Stimulated activated CD8-positive, alpha-beta memory T cell treated with anti-CD3 and anti-CD28 coated beads, Interleukin-4, amount 100 ng/mL, for 48 hours (primary cell): Measurements from ENCODE around the gene KIF19.
"Not testable (repeated sequence)": the region's sequence is repeated elsewhere in the genome, so short reads cannot be mapped to it uniquely, and the experiment has no call there.

ENCODE experiments used
- DNase-seq: peaks from one replicate; pipeline ENCODE4 v3.0.0-alpha.2; 2020

The KIF19 gene

GRCh38 chr17:74390680-74391653 is 64.9 kb downstream of the KIF19 start:
- no peak for DNase-seq

GRCh38 chr17:74391771-74392170 is 65.7 kb downstream of the KIF19 start:
- no peak for DNase-seq

DNA sequence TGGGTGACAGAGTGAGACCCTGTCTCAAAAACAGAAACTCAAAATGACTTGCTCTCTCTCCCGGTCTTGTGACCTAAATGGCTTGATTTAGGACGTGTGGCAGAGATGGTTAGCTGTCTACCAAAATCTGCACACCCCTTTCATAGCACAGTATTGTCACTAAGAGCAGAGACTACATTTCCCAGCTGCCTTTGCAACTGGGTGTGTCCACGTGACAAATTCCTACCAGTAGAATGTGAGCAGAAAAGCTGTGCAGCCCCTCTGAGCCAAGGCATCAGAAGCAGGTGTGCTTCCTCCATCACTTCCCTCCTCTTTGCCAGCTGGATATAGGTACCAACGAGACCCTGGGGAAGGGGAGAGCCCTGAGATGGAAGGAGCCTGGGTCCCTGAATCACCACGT is 66.8 kb downstream of the KIF19 start:
- no peak for DNase-seq

GRCh38 chr17:74393346-74393942 is 67.4 kb downstream of the KIF19 start:
- no peak for DNase-seq

- DNase-seq: no peak
Measured at GRCh38 chr17:74394275-74394950, 68.4 kb downstream of the KIF19 start.

DNA sequence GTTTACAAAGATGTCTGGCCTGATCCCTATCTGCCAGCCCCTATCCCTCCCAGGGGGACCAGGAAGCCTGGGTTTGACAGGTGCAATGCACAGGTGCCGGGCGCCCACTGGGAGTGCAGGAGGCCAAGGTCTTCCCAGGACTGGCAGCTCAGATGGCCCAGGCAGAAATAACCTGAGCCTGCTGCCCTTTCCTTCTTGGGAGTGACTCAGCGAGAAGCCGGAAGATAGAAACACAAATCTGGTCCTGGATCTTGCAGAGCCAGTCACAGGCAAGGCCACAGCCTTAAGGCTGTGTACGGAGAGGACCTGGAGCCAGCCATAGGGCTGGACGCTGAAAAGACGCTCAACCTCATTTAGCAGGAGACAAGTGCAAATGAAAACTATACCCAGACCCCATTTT is 69.0 kb downstream of the KIF19 start:
- DNase-seq: no peak

DNA sequence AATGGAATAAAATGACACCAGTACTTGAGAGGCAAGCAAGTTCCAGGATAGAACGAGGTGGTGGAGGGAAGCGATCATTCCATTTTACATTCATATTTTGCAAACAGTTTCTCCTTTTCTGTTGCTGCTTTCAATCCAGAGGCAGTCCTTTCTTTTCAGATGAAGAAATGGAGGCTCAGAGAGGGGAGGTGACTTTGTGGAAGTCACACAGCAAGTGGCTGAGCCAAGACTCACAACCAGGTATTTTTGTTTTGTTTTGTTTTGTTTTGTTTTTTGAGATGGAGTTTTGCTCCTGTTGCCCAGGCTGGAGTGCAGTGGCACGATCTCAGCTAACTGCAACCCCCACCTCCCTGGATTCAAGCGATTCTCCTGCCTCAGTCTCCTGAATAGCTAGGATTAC is 70.5 kb downstream of the KIF19 start:
- no peak for DNase-seq

DNA sequence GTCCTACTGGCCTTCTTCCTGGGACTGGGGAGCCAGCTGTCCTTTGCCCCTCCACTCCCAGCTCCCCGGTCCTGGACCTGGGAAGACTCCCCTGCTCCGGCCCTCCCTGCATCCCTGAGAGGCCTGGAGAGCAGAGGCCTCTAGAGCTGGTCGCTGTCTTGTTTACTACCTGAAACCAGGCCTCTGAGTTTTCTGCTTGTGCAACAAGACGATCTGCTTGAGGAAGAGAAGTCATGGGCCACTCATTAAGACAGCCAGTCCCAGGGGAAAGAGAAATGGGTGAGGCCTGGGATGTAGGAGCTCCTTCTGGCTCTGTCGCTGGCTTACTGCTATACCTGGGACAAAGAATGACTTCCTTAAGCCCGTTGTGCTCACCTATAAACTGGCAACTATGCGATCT is 76.0 kb downstream of the KIF19 start:
- DNase-seq: no peak

DNA sequence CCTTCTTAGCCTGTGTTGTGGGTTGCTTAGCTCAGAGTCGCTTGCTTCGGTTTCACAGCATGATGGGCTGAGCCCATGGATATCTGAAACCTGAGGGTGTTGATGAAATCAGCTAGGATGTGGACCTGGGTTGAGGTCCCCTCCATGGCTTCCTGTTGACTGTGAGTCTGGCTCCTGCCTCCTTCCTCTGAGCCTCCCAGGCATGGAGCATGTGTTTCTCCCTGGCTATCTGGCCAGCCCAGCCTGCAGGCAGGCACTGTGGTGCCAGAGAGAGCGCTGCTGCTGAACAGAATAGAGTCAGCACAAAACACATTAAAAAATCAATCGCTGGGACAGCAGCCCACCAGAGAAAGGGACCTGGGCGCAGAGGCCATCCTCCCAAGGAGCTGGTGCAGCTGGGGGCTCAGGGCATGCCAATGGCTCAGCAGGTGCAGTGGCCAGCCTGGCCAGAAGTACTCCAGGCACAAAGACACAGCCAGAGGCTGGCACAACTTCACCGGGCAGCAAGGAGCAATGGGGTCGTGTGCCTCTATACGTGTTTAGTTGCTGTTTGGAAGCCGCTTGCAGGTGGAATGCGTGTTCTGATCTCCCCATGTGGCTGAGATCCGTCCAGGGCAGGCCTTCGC is 77.6 kb downstream of the KIF19 start:
- DNase-seq: no peak

DNA sequence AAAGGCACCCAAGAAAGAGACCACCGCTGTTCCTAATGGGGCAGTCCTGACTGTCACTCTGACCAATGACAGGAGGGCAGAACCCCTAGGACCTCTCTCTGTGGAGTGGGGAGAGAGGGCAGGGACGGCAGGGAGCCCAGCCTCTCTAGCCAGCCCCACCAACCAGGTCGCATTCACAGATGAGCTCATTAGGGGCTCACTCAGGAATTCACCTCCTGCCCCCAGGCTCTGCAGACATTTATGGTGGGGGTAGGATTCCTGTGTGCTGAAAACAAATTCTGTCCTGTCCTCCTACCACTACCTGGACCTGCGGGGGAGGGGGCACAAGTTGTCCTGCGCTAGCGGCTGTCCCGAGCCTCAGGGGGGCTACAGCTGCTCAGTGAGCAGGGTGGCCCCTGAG is 78.2 kb downstream of the KIF19 start:
- no peak for DNase-seq

DNA sequence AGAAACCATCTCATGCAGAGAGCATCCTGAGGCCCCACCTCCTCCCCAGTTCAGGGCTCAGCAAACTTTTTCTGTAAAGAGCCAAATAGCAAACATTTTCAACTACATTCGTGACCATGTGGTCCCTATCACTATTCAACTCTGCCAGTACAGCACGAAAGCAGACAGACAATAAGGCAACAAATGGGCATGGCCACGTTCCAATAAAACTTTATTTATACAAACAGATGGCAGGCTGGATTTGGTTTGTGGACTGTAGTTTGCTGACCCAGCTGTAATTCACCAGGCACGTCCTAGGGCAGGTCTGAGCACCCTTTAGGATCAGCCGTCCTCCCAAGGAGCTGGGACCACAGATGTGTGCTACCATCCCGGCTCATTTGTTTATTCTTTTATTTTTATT is 78.8 kb downstream of the KIF19 start:
- DNase-seq: no peak

GRCh38 chr17:74405311-74405710 is 79.3 kb downstream of the KIF19 start:
- not testable (repeated sequence) for DNase-seq
